ENCODE results near the gene GRIK5.

GRIK5 gene

DNA sequence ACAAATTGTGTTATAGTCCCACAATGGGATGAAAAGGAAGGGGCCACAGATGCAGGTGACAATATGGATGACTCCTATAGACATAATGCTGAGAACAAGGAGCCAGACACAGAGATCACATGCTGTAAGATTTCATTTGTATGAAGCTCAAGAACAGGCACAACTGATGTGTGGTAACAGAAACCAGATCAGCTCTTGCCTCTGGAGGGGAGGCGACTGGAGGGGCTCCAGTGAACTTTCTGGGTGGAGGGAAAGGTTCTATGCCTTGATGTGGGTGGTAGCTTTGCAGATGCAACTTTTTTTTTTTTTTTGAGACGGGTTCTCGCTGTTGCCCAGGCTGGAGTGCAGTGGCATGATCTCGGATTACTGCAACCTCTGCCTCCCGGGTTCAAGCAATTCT, 104.9 kb downstream of the GRIK5 start:
- no peak overlapping the region for H3K4me3 ChIP-seq (ENCODE audit: low read depth, low read length)
- TF ChIP-seq, protein P1, sequence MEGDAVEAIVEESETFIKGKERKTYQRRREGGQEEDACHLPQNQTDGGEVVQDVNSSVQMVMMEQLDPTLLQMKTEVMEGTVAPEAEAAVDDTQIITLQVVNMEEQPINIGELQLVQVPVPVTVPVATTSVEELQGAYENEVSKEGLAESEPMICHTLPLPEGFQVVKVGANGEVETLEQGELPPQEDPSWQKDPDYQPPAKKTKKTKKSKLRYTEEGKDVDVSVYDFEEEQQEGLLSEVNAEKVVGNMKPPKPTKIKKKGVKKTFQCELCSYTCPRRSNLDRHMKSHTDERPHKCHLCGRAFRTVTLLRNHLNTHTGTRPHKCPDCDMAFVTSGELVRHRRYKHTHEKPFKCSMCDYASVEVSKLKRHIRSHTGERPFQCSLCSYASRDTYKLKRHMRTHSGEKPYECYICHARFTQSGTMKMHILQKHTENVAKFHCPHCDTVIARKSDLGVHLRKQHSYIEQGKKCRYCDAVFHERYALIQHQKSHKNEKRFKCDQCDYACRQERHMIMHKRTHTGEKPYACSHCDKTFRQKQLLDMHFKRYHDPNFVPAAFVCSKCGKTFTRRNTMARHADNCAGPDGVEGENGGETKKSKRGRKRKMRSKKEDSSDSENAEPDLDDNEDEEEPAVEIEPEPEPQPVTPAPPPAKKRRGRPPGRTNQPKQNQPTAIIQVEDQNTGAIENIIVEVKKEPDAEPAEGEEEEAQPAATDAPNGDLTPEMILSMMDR (IDR thresholded peaks at IDR 0.05; ENCODE audit: control insufficient read depth, extremely low read depth, insufficient read depth): no peak
- DNase-seq (ENCODE audit: low read depth): no peak

DNA sequence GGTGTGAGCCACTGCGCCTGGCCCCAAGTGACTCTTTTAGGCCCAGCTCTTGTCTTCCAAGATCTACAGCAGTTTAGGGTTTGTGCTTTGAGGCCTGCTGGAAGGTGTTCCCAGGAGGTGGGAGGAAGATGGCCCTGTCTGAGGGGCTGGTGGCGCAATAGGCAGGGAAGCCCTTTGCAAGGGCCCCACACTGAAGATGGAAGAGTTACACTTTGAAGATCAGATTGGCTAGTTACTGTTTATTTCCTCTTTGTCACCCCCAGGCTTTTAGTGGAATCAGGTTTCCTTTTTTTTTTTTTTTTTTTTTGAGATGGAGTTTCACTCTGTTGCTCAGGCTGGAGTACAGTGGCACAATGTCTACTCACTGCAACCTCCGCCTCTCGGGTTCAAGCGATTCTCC, 109.0 kb downstream of the GRIK5 start:
- H3K4me3 ChIP-seq (ENCODE audit: low read depth, low read length): no peak overlapping the region
- DNase-seq (ENCODE audit: low read depth): no peak

DNA sequence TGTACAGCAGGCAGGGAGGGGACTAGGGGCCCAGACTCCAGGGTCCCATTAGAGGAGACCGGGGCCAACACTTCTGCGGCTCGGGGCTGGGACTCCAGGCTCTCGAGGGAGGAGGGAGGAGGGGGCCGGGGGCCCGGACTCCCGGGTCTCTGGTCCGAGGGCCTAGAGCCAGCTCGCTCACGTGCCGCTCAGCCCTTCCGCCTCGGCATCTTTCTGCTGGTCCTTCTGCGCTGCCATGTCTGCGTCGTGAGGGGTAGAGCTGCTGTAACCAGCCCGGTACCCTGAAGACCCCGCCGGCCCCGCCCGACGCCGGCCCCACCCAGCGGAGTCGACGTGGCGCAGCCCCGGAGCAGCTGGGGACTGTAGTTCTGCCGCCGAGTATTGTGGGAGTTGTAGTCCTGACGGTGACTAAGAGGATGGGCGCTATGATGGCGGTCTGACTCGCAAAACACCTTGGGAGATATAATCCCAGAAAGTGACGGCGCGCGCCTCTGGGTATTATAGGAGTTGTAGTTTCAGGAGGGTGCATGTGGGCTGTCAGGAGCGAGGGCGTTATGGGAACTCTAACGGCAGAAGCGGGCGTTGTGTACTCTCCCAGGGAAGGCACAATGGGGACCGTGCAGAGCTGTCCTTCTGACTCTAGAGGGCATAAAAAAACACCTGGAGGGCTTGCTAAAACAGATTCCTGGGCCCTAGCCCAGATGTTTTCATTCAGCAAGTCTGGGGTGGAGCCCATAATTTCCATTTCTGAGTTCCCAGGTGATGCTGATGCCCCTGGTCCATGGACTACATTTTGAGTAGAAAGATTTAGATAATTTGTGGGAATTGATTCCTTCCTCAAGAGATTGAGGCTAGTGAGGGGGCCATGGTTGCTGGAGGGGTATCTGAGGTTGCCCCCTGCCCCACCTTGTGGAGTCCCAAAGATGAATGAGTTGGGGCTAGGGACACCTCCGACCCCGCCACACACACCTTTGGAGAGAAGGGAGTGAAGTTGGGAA, 110.7 kb downstream of the GRIK5 start, which contains the start of gene RABAC1:
Gene RABAC1, minus strand, starts transcription at position 266 of the 998 bp plus-strand sequence. Its CDS starts 29 bp downstream, at position 237.
- TF ChIP-seq, protein P1 (IDR thresholded peaks at IDR 0.05; ENCODE audit: control insufficient read depth, extremely low read depth, insufficient read depth): no peak
- peak; percentile 41 for DNase-seq (ENCODE audit: low read depth)
- H3K4me3 ChIP-seq (ENCODE audit: low read depth, low read length): peak within 1 kb of the TSS; percentile 61

More for the DNA sequence above, 109.0 kb downstream of the GRIK5 start:
- TF ChIP-seq, protein P1 (IDR thresholded peaks at IDR 0.05; ENCODE audit: control insufficient read depth, extremely low read depth, insufficient read depth): no peak

DNA sequence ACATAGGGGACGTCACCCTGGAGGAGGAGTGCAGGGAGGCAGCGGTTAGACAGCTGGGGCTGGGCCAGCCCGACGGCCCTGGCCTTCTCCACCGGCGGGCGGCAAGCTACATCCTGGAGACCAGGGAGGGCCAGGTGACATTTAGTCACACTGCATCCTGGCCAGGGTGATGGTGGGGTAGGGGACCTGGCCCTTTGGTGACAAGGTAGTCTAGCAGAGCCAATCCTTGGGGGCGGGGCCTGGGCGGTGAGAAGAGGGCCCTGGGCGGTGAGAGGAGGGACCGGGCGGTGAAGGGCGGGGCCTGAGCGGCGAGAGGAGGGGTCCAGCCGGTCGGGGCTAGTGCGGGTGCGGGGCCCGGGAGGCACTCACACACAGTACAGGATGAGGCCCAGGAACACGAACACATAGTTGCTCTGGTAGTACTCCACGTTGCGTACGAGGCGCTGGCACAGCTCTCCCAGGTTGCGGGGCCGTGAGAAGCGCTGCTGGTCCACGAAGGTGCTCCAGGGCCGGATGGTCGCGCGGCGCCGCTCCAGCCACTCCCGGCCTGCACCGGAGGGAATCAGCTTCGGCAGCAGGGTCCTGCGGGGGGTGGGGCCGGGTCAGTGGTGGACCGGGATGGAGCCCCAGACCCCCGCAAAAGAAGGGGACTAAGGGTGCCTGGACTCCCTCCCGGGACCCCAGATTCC, 111.5 kb downstream of the GRIK5 start:
- H3K4me3 ChIP-seq (ENCODE audit: low read depth, low read length): peak overlapping the region; percentile 61
- TF ChIP-seq, protein P1 (IDR thresholded peaks at IDR 0.05; ENCODE audit: control insufficient read depth, extremely low read depth, insufficient read depth): no peak
- no peak for DNase-seq (ENCODE audit: low read depth)

DNA sequence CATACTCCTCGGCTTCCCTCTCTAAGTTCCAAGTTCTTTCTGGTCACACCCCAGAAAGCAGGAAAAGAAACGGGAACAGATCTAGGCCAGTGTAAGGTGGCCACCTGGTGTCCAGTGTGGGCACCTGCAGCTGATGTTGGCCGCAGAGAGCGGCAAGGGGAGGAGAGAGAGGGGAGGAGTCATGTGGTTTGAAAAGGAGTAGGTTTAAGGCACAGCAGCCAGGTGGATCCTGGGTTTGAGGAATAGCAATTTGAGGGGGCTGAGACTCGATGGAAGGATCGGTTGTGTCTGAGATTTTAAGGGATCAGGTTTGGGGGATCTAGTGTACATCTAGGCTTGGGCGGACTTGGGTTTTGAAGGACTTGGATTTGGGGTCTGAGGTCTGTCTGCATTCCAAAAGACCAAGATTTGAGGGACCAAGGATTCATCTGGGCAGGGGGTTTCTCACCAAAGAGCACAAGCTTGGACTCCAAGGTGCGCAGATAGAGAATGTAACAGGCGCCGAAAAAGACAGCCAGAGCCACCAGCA, 112.1 kb downstream of the GRIK5 start:
- peak overlapping the region; percentile 61 for H3K4me3 ChIP-seq (ENCODE audit: low read depth, low read length)
- DNase-seq (ENCODE audit: low read depth): peak; percentile 59
- TF ChIP-seq, protein P1 (IDR thresholded peaks at IDR 0.05; ENCODE audit: control insufficient read depth, extremely low read depth, insufficient read depth): peak; percentile 81

DNA sequence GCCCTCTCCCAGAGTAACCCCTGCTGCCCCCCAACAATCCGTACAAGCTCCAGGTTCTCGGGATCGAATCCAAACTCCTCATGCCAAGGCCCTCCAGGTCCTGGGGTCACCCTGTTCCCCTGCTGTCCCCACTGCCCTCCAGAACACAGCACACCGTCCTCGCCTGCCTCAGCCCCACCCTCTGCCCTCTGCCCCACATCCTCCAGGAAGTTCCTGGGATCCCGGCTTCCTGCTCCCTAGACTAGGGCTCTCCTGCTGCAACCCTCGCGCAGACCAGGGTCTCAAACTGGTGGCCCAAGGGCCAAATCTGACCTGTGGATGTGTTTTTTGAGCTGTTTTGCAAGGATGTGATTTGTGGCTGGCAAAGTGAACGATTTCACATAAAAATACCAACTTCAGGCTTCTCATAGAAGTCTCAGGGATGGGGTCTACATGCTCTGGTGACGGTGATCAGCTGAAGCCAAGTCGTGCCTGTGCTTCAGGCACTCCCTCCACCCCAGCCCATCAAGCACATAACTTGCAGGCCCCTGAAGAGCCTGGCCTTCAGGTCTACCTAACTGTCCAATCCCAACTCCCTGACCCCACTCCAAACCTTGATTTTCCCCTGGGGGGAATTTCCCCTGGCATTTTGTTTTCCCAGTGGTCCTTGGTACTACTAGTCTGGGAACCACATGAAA, 112.7 kb downstream of the GRIK5 start:
- TF ChIP-seq, protein P1 (IDR thresholded peaks at IDR 0.05; ENCODE audit: control insufficient read depth, extremely low read depth, insufficient read depth): no peak

More for the DNA sequence above, 112.7 kb downstream of the GRIK5 start:
- H3K4me3 ChIP-seq (ENCODE audit: low read depth, low read length): no peak overlapping the region
- DNase-seq (ENCODE audit: low read depth): no peak
